ENCODE results near the gene VWA3B. TPM values are rescaled to one million over a fixed set of nuclear protein-coding genes. Genes with fewer than 3 reads are reported as not detected.
A peak's percentile ranks its signal among the peaks of the same experiment; 100 is the strongest.
"Not testable (repeated sequence)": the region's sequence is repeated elsewhere in the genome, so short reads cannot be mapped to it uniquely, and the experiment has no call there.

VWA3B gene
- total RNA-seq, 1 donor from 2014 or later: not detected

GRCh38 chr2:98084151-98084868, 2.7 kb upstream of the VWA3B start:
- intact Hi-C loops (cut with micrococcal nuclease): no loop called here
- no peak for DNase-seq
- no peak for ATAC-seq

GRCh38 chr2:98084869-98085238, 2.1 kb upstream of the VWA3B start:
- intact Hi-C loops (cut with micrococcal nuclease): no loop called here
- DNase-seq (no peak), ATAC-seq (no peak)

- DNase-seq: no peak
- intact Hi-C loops (cut with micrococcal nuclease): no loop called here
- ATAC-seq: no peak
Measured at GRCh38 chr2:98085649-98086048, 1.3 kb upstream of the VWA3B start.

GRCh38 chr2:98087447-98088020, 567 bp downstream of the VWA3B start:
- ATAC-seq: no peak
- intact Hi-C loops (cut with micrococcal nuclease): no loop called here
- no peak for DNase-seq

GRCh38 chr2:98088261-98088660, 1.3 kb downstream of the VWA3B start:
- DNase-seq (no peak), ATAC-seq (peak; percentile 31)
- intact Hi-C loops (cut with micrococcal nuclease): no loop called here

GRCh38 chr2:98089941-98090340, 3.0 kb downstream of the VWA3B start:
- ATAC-seq (no peak), DNase-seq (no peak)
- intact Hi-C loops (cut with micrococcal nuclease): no loop called here

GRCh38 chr2:98090951-98091350, 4.0 kb downstream of the VWA3B start:
- no peak for DNase-seq
- ATAC-seq: no peak
- intact Hi-C loops (cut with micrococcal nuclease): no loop called here

GRCh38 chr2:98091738-98092137, 4.8 kb downstream of the VWA3B start:
- ATAC-seq: no peak
- intact Hi-C loops (cut with micrococcal nuclease): no loop called here
- no peak for DNase-seq

- intact Hi-C loops (cut with micrococcal nuclease): no loop called here
- DNase-seq (no peak), ATAC-seq (no peak)
Measured at GRCh38 chr2:98093146-98093545, 6.2 kb downstream of the VWA3B start.

GRCh38 chr2:98093611-98094010, 6.6 kb downstream of the VWA3B start:
- intact Hi-C loops (cut with micrococcal nuclease): no loop called here
- DNase-seq: no peak
- no peak for ATAC-seq

- intact Hi-C loops (cut with micrococcal nuclease): no loop called here
- ATAC-seq (peak; percentile 87), DNase-seq (no peak)
Measured at GRCh38 chr2:98099939-98100743, 13.2 kb downstream of the VWA3B start.

- DNase-seq; intact Hi-C loops (cut with micrococcal nuclease); ATAC-seq: not testable (repeated sequence)
Measured at GRCh38 chr2:98102315-98102714, 15.3 kb downstream of the VWA3B start.

- intact Hi-C loops (cut with micrococcal nuclease): no loop called here
- ATAC-seq: no peak
- no peak for DNase-seq
Measured at GRCh38 chr2:98102878-98103277, 15.9 kb downstream of the VWA3B start.

- ATAC-seq (no peak), DNase-seq (no peak)
- intact Hi-C loops (cut with micrococcal nuclease): no loop called here
Measured at GRCh38 chr2:98108110-98108509, 21.1 kb downstream of the VWA3B start.

- no peak for ATAC-seq
- DNase-seq: no peak
- intact Hi-C loops (cut with micrococcal nuclease): no loop called here
Measured at GRCh38 chr2:98110741-98111140, 23.8 kb downstream of the VWA3B start.

- intact Hi-C loops (cut with micrococcal nuclease): no loop called here
- DNase-seq: no peak
- ATAC-seq: no peak
Measured at GRCh38 chr2:98114643-98115330, 27.8 kb downstream of the VWA3B start.

- DNase-seq (no peak), ATAC-seq (no peak)
- intact Hi-C loops (cut with micrococcal nuclease): no loop called here
Measured at GRCh38 chr2:98118161-98118560, 31.2 kb downstream of the VWA3B start.

GRCh38 chr2:98118852-98119251, 31.9 kb downstream of the VWA3B start:
- intact Hi-C loops (cut with micrococcal nuclease): no loop called here
- DNase-seq (no peak), ATAC-seq (no peak)

- ATAC-seq: peak; percentile 37
- intact Hi-C loops (cut with micrococcal nuclease): no loop called here
- DNase-seq: no peak
Measured at GRCh38 chr2:98121149-98121548, 34.2 kb downstream of the VWA3B start.

GRCh38 chr2:98122524-98122923, 35.6 kb downstream of the VWA3B start:
- ATAC-seq (no peak), DNase-seq (no peak)
- intact Hi-C loops (cut with micrococcal nuclease): no loop called here
